ENCODE results near the gene HSP90AB1. TPM values are rescaled to one million over a fixed set of nuclear protein-coding genes. Genes with fewer than 3 reads are reported as not detected.
A peak's percentile ranks its signal among the peaks of the same experiment; 100 is the strongest.

HSP90AB1 gene
- total and polyA plus RNA-seq, 9 of the 15 experiments (the other 6 are each of a cell fraction or from before 2014, with no cell fraction given), result 1,780 to 3,358 (median 2,262) TPM

GRCh38 chr6:44286747-44287146 is 39.8 kb downstream of the HSP90AB1 start (continued):
- TF ChIP-seq MED1 (CRISPR knock-in tag; IDR thresholded peaks at IDR 0.05; ENCODE audit: borderline replicate concordance), result no peak
- no peak for TF ChIP-seq ZFP91 (CRISPR knock-in tag; IDR thresholded peaks at IDR 0.05)

- no peaks in the 10 kb centered on the region for H3K9me1 ChIP-seq (ENCODE audit: control insufficient read depth, insufficient read depth, low read length)
- CTCF ChIA-PET (ENCODE audit: low intra/inter-chr PET ratio), result no interaction called here
- in situ Hi-C loops (cut with MboI) (no loop called here), intact Hi-C loops (cut with micrococcal nuclease) (no loop called here)
- H2AFZ ChIP-seq (ENCODE audit: low read depth, low read length), result no peak overlapping the region
- H4K20me1 ChIP-seq (replicated peaks; ENCODE audit: control insufficient read depth, insufficient read depth, low read length), result peaks cover 6% of the 10 kb centered on the region; the same call in 1 of the 2 replicates
- FAIRE-seq (no peak), DNase-seq (ENCODE audit: extremely low read depth in 1 of 4, low spot score in 3 of 4) (no peak), ATAC-seq (no peak)
- no peaks in the 10 kb centered on the region for H3K9me3 ChIP-seq (replicated peaks; ENCODE audit: control insufficient read depth, insufficient read depth, low read depth, low read length)
- WGBS (ENCODE audit: insufficient coverage, low coverage, missing lambda C conversion rate), result under 1% methylated on average over 7 of the region's 7 CpGs
- POLR2A ChIA-PET, result interaction anchor here (0.6 to 1.6 kb wide), 2 partner anchors 16 to 376 kb away, joined by 3 to 6 read pairs; no protein-coding TSS in a partner anchor
- peaks cover 54 to 74% of the 10 kb centered on the region in 2 experiments for H3K27me3 ChIP-seq (ENCODE audit: control insufficient read depth in 2 of 2, insufficient read depth in 2 of 2, low read length in 2 of 2)
- BruUV-seq (replicated peaks), result no TSS peak
- no peak overlapping the region for H3K27ac ChIP-seq (ENCODE audit: extremely low read depth, low read depth, low read length)
- no peaks in the 10 kb centered on the region for H3K79me2 ChIP-seq (ENCODE audit: control insufficient read depth, insufficient read depth, low read length)
- no peak overlapping the region for H3K4me2 ChIP-seq (ENCODE audit: insufficient read depth, low read length)
- no peak overlapping the region for H3K4me3 ChIP-seq
- no peaks in the 10 kb centered on the region for H3K36me3 ChIP-seq (ENCODE audit: control insufficient read depth, insufficient read depth, low read length)
- peak overlapping the region in 1 of 2 experiments; percentile 54; a peak in 1 of 4 replicates for H3K9ac ChIP-seq (ENCODE audit: insufficient read depth in 1 of 2, low read depth in 2 of 2, low read length in 2 of 2)
- H3K4me1 ChIP-seq (replicated peaks in 1 of 2; ENCODE audit: control insufficient read depth in 2 of 2, insufficient read depth in 2 of 2, low read length in 2 of 2), result peaks cover 0 to 6% of the 10 kb centered on the region in 2 experiments; a peak in 2 of 5 replicates
- TF ChIP-seq DEAF1 (CRISPR knock-in tag; IDR thresholded peaks at IDR 0.05) (no peak), SNAPC5 (CRISPR knock-in tag; IDR thresholded peaks at IDR 0.05) (no peak), CREB5 (CRISPR knock-in tag; IDR thresholded peaks at IDR 0.05) (no peak), CLOCK (CRISPR knock-in tag; IDR thresholded peaks at IDR 0.05; ENCODE audit: borderline replicate concordance) (no peak), MIER1 (IDR thresholded peaks at IDR 0.05; ENCODE audit: low read depth) (no peak)
- TF ChIP-seq, protein P1, sequence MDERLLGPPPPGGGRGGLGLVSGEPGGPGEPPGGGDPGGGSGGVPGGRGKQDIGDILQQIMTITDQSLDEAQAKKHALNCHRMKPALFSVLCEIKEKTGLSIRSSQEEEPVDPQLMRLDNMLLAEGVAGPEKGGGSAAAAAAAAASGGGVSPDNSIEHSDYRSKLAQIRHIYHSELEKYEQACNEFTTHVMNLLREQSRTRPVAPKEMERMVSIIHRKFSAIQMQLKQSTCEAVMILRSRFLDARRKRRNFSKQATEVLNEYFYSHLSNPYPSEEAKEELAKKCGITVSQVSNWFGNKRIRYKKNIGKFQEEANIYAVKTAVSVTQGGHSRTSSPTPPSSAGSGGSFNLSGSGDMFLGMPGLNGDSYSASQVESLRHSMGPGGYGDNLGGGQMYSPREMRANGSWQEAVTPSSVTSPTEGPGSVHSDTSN (CRISPR knock-in tag; IDR thresholded peaks at IDR 0.05; ENCODE audit: low read depth), result no peak
- TF ChIP-seq, protein P1 (tag; conservative IDR thresholded peaks at IDR 0.05; ENCODE audit: low read depth), result no peak
These were observed 42.9 kb downstream of the HSP90AB1 start for GRCh38 chr6:44289726-44290260.

All from K562 (cell line).